WTC11 (cell line): ENCODE results near the gene DENR. TPM values are rescaled to one million over a fixed set of nuclear protein-coding genes. Genes with fewer than 3 reads are reported as not detected.
"Not testable (repeated sequence)": the region's sequence is repeated elsewhere in the genome, so short reads cannot be mapped to it uniquely, and the experiment has no call there.

ENCODE experiments used
- ATAC-seq: fragments of 200-7000 bp; cut with Tn5 transposase; 2 replicates; pipeline ENCODE4 v1.10.0; 2021; ENCODE audit warnings: mild to moderate bottlenecking, moderate library complexity
- CTCF ChIA-PET: fragments of 300-600 bp; sonication (Branson Sonifier 250); formaldehyde crosslinking; loops from one replicate; lab custom pipeline; 2021; ENCODE audit warnings: antibody characterized with exemption; lab: Charles Lee
- POLR2A ChIA-PET: fragments of 350-600 bp; sonication (Branson Sonifier 250); formaldehyde crosslinking; loops from one replicate; lab custom pipeline; 2021; ENCODE audit warnings: antibody characterized with exemption; lab: Charles Lee
- DNase-seq: peaks from one replicate; pipeline ENCODE4 v3.0.0; 2021; ENCODE audit warnings: low spot score
- H3K27ac Mint-ChIP-seq: 2 replicates; pipeline ENCODE4 v1.8.0; 2021; ENCODE audit warnings: mixed read lengths
- H3K27me3 Mint-ChIP-seq: 2 replicates; pipeline ENCODE4 v1.8.0; 2021; ENCODE audit warnings: low read depth, mild to moderate bottlenecking, moderate library complexity, mixed read lengths
- H3K36me3 Mint-ChIP-seq: 2 replicates; pipeline ENCODE4 v1.8.0; 2021; ENCODE audit warnings: mixed read lengths
- H3K4me1 Mint-ChIP-seq: 2 replicates; pipeline ENCODE4 v1.8.0; 2022; ENCODE audit warnings: mixed read lengths
- H3K4me3 Mint-ChIP-seq: 2 replicates; pipeline ENCODE4 v1.8.0; 2021; ENCODE audit warnings: mild to moderate bottlenecking, moderate library complexity, mixed read lengths
- H3K9me3 Mint-ChIP-seq: 2 replicates; pipeline ENCODE4 v1.8.0; 2021; ENCODE audit warnings: mixed read lengths
- ATF3 ChIP-seq: sonication (generic); formaldehyde crosslinking; conservative IDR thresholded peaks from 2 replicates; pipeline ENCODE4 v1.8.1; 2022; ENCODE audit warnings: mild to moderate bottlenecking, missing genetic modification reagents
- CBFB ChIP-seq: sonication (generic); formaldehyde crosslinking; IDR thresholded peaks from 2 replicates; pipeline ENCODE4 v1.8.1; 2022; ENCODE audit warnings: mild to moderate bottlenecking, low read depth, missing genetic modification reagents
- CREB1 ChIP-seq: sonication (generic); formaldehyde crosslinking; IDR thresholded peaks from 2 replicates; pipeline ENCODE4 v1.8.0; 2023; ENCODE audit warnings: mild to moderate bottlenecking, missing genetic modification reagents
- CREM ChIP-seq: sonication (generic); formaldehyde crosslinking; IDR thresholded peaks from 2 replicates; pipeline ENCODE4 v1.8.1; 2022; ENCODE audit warnings: mild to moderate bottlenecking, missing genetic modification reagents, moderate library complexity
- E2F4 ChIP-seq: sonication (generic); formaldehyde crosslinking; IDR thresholded peaks from 2 replicates; pipeline ENCODE4 v1.8.1; 2022; ENCODE audit warnings: low read depth, mild to moderate bottlenecking, moderate library complexity, missing genetic modification reagents, borderline replicate concordance
- ELF4 ChIP-seq: sonication (generic); formaldehyde crosslinking; IDR thresholded peaks from 2 replicates; pipeline ENCODE4 v1.8.1; 2022; ENCODE audit warnings: low read depth, mild to moderate bottlenecking, moderate library complexity, missing genetic modification reagents
- ERG ChIP-seq: fragments of 250-450 bp; sonication (Bioruptor Pico); IDR thresholded peaks from 2 replicates; pipeline ENCODE4 v1.8.0; 2021; ENCODE audit warnings: mild to moderate bottlenecking
- FOXJ3 ChIP-seq: sonication (generic); formaldehyde crosslinking; IDR thresholded peaks from 2 replicates; pipeline ENCODE4 v1.9.0; 2021; ENCODE audit warnings: missing genetic modification reagents, mild to moderate bottlenecking, borderline replicate concordance
- FOXP4 ChIP-seq: sonication (generic); formaldehyde crosslinking; IDR thresholded peaks from 2 replicates; pipeline ENCODE4 v1.8.0; 2022; ENCODE audit warnings: mild to moderate bottlenecking, missing genetic modification reagents
- KAT7 ChIP-seq: sonication (generic); formaldehyde crosslinking; IDR thresholded peaks from 2 replicates; pipeline ENCODE4 v1.8.1; 2023; ENCODE audit warnings: missing genetic modification reagents, mild to moderate bottlenecking, borderline replicate concordance
- MLX ChIP-seq: sonication (generic); formaldehyde crosslinking; IDR thresholded peaks from 2 replicates; pipeline ENCODE4 v1.8.1; 2023; ENCODE audit warnings: mild to moderate bottlenecking, missing genetic modification reagents, moderate library complexity
- MYBL2 ChIP-seq: sonication (generic); formaldehyde crosslinking; IDR thresholded peaks from 2 replicates; pipeline ENCODE4 v1.8.1; 2023; ENCODE audit warnings: mild to moderate bottlenecking, moderate library complexity, missing genetic modification reagents
- NR3C1 ChIP-seq: sonication (generic); formaldehyde crosslinking; conservative IDR thresholded peaks from 2 replicates; pipeline ENCODE4 v1.8.1; 2023; ENCODE audit warnings: low read depth, mild to moderate bottlenecking, missing genetic modification reagents
- SMAD4 ChIP-seq: sonication (generic); formaldehyde crosslinking; IDR thresholded peaks from 2 replicates; pipeline ENCODE4 v1.8.0; 2022; ENCODE audit warnings: mild to moderate bottlenecking, missing genetic modification reagents
- TP53 ChIP-seq: sonication (generic); formaldehyde crosslinking; IDR thresholded peaks from 2 replicates; pipeline ENCODE4 v1.8.1; 2023; ENCODE audit warnings: mild to moderate bottlenecking, missing genetic modification reagents
- ZNF121 ChIP-seq: sonication (generic); formaldehyde crosslinking; IDR thresholded peaks from 2 replicates; pipeline ENCODE4 v1.8.0; 2023; ENCODE audit warnings: missing genetic modification reagents
- ZNF138 ChIP-seq: sonication (generic); formaldehyde crosslinking; conservative IDR thresholded peaks from 2 replicates; pipeline ENCODE4 v1.8.1; 2022; ENCODE audit warnings: mild to moderate bottlenecking, moderate library complexity, missing genetic modification reagents
- ZNF317 ChIP-seq: sonication (generic); formaldehyde crosslinking; IDR thresholded peaks from 2 replicates; pipeline ENCODE4 v1.8.1; 2023; ENCODE audit warnings: low read depth, mild to moderate bottlenecking, moderate library complexity, missing genetic modification reagents, borderline replicate concordance
- total RNA-seq: library from RNA; stranded (reverse); gene quantifications from 3 replicates; pipeline ENCODE4 v1.2.3, GENCODE V29; 2021

The DENR gene
- total RNA-seq, 1 experiment from 2014 or later: 81.5 TPM

- no peak for TF ChIP-seq ATF3 (CRISPR knock-in tag)
Observed at GRCh38 chr12:122803937-122804336, 51.3 kb downstream of the DENR start (continued).

GRCh38 chr12:122804957-122805356, 52.3 kb downstream of the DENR start:
- CTCF ChIA-PET: interaction anchor here (0.6 to 1.0 kb wide), 2 partner anchors 148 to 626 kb away, joined by 3 read pairs; no protein-coding TSS in a partner anchor
- not testable (repeated sequence) for H3K9me3 Mint-ChIP-seq, DNase-seq, H3K27ac Mint-ChIP-seq, H3K4me1 Mint-ChIP-seq, H3K27me3 Mint-ChIP-seq, H3K4me3 Mint-ChIP-seq, H3K36me3 Mint-ChIP-seq, ATAC-seq
- POLR2A ChIA-PET: interaction anchor here (0.7 kb wide), 1 partner anchor 232 kb away, joined by 6 read pairs; no protein-coding TSS in a partner anchor

- Mint-ChIP-seq H3K27me3 (no peaks in the 10 kb centered on the region), H3K36me3 (no peaks in the 10 kb centered on the region), H3K27ac (no peak overlapping the region), H3K4me1 (no peaks in the 10 kb centered on the region), H3K9me3 (no peaks in the 10 kb centered on the region), H3K4me3 (no peak overlapping the region)
- ChIA-PET POLR2A (no interaction called here), CTCF (interaction anchor here (1.6 kb wide), 1 partner anchor 14 kb away, joined by 5 read pairs; no protein-coding TSS in a partner anchor)
- no peak for DNase-seq
- TF ChIP-seq CBFB (CRISPR knock-in tag) (no peak), CREB1 (CRISPR knock-in tag) (no peak), SMAD4 (CRISPR knock-in tag) (no peak), KAT7 (CRISPR knock-in tag) (no peak), ZNF121 (CRISPR knock-in tag) (no peak), TP53 (CRISPR knock-in tag) (no peak), ELF4 (no peak)
- ATAC-seq: no peak
Observed at GRCh38 chr12:122807651-122808050, 55.0 kb downstream of the DENR start.

- ATAC-seq (no peak), DNase-seq (no peak)
- Mint-ChIP-seq H3K36me3 (no peaks in the 10 kb centered on the region), H3K27ac (no peak overlapping the region), H3K4me3 (no peak overlapping the region), H3K27me3 (no peaks in the 10 kb centered on the region), H3K4me1 (no peaks in the 10 kb centered on the region), H3K9me3 (peaks cover 4% of the 10 kb centered on the region; the same call in 1 of the 2 replicates)
- POLR2A ChIA-PET: interaction anchor here (0.7 kb wide), 1 partner anchor 11 kb away, joined by 5 read pairs; no protein-coding TSS in a partner anchor
- CTCF ChIA-PET: interaction anchor here (0.6 kb wide), 2 partner anchors 59 to 145 kb away, joined by 3 to 4 read pairs; no protein-coding TSS in a partner anchor
- TF ChIP-seq ZNF138 (CRISPR knock-in tag): no peak
- no peak for TF ChIP-seq MLX (CRISPR knock-in tag)
- no peak for TF ChIP-seq FOXJ3 (CRISPR knock-in tag)
- TF ChIP-seq E2F4 (CRISPR knock-in tag): no peak
- TF ChIP-seq ELF4: no peak
- no peak for TF ChIP-seq ERG (CRISPR knock-in tag)
- TF ChIP-seq TP53 (CRISPR knock-in tag): no peak
- TF ChIP-seq KAT7 (CRISPR knock-in tag): no peak
- TF ChIP-seq NR3C1: no peak
- no peak for TF ChIP-seq ZNF317 (CRISPR knock-in tag)
- TF ChIP-seq FOXP4 (CRISPR knock-in tag): no peak
- no peak for TF ChIP-seq MYBL2 (CRISPR knock-in tag)
- TF ChIP-seq CREM: no peak
Observed at GRCh38 chr12:122811777-122812176, 59.2 kb downstream of the DENR start.
